ENCODE results near the gene SRSF2. TPM values are rescaled to one million over a fixed set of nuclear protein-coding genes. Genes with fewer than 3 reads are reported as not detected.

Gene SRSF2
- total RNA-seq, 1 donor from 2014 or later: 401 TPM

GRCh38 chr17:76739568-76740115, 2.5 kb upstream of the SRSF2 start:
- intact Hi-C loops (cut with micrococcal nuclease): loop anchor here (5.0 to 10.0 kb wide), 5 partner anchors 475 to 1393 kb away; partner anchors contain the start of genes TMC8, TNRC6C, UBALD2 and UNK

GRCh38 chr17:76738468-76738850, 1.3 kb upstream of the SRSF2 start:
- intact Hi-C loops (cut with micrococcal nuclease): loop anchor here (1.0 to 10.0 kb wide), 7 partner anchors 15 to 1394 kb away; partner anchors contain the start of genes TMC8, TNRC6C, UBALD2 and UNK

- intact Hi-C loops (cut with micrococcal nuclease): loop anchor here (1.0 to 10.0 kb wide), 15 partner anchors 12 to 1394 kb away; partner anchors contain the start of genes JMJD6, METTL23, SEC14L1 and TMC8
Measured at GRCh38 chr17:76737676-76738467, 741 bp upstream of the SRSF2 start, which contains the start of gene MFSD11. MFSD11 (plus strand) TSS chr17:76738119; CDS start chr17:76738353, 234 bp downstream.

GRCh38 chr17:76736349-76737081, 616 bp downstream of the SRSF2 start:
- intact Hi-C loops (cut with micrococcal nuclease): loop anchor here (1.0 to 10.0 kb wide), 13 partner anchors 10 to 1396 kb away; partner anchors contain the start of genes JMJD6, METTL23, SEC14L1 and TMC8

GRCh38 chr17:76735586-76736348, 1.4 kb downstream of the SRSF2 start:
- intact Hi-C loops (cut with micrococcal nuclease): loop anchor here (2.0 to 10.0 kb wide), 8 partner anchors 45 to 1397 kb away; partner anchors contain the start of genes TMC8, TNRC6C, UBALD2 and UNK

- intact Hi-C loops (cut with micrococcal nuclease): loop anchor here (5.0 to 10.0 kb wide), 5 partner anchors 470 to 1397 kb away; partner anchors contain the start of genes TMC8, TNRC6C, UBALD2 and UNK
Measured at GRCh38 chr17:76735006-76735405, 2.1 kb downstream of the SRSF2 start.

GRCh38 chr17:76734080-76734840, 2.9 kb downstream of the SRSF2 start:
- intact Hi-C loops (cut with micrococcal nuclease): loop anchor here (10.0 kb wide), 2 partner anchors 469 to 1151 kb away; partner anchors contain the start of gene UBALD2

- intact Hi-C loops (cut with micrococcal nuclease): loop anchor here (10.0 kb wide), 2 partner anchors 469 to 1151 kb away; partner anchors contain the start of gene UBALD2
Measured at GRCh38 chr17:76733618-76733957, 3.5 kb downstream of the SRSF2 start.

GRCh38 chr17:76732734-76733617, 4.2 kb downstream of the SRSF2 start:
- intact Hi-C loops (cut with micrococcal nuclease): loop anchor here (10.0 kb wide), 2 partner anchors 468 to 1152 kb away; partner anchors contain the start of gene UBALD2

GRCh38 chr17:76731800-76732733, 5.1 kb downstream of the SRSF2 start:
- intact Hi-C loops (cut with micrococcal nuclease): loop anchor here (10.0 kb wide), 2 partner anchors 467 to 1153 kb away; partner anchors contain the start of gene UBALD2

- intact Hi-C loops (cut with micrococcal nuclease): loop anchor here (1.0 to 5.0 kb wide), 6 partner anchors 17 to 951 kb away; partner anchors contain the start of genes MXRA7 and UBE2O
Measured at GRCh38 chr17:76727745-76728456, 9.2 kb downstream of the SRSF2 start.

GRCh38 chr17:76726776-76727718, 10.1 kb downstream of the SRSF2 start, which contains the start of gene METTL23:
METTL23 (plus strand) TSS chr17:76726839; CDS start chr17:76729711, 2,872 bp downstream.
- intact Hi-C loops (cut with micrococcal nuclease): loop anchor here (1.0 to 5.0 kb wide), 13 partner anchors 10 to 950 kb away; partner anchors contain the start of genes MXRA7, SEC14L1, SRSF2 and UBE2O

GRCh38 chr17:76726231-76726775, 10.8 kb downstream of the SRSF2 start, which contains the start of gene JMJD6:
JMJD6 (minus strand) TSS chr17:76726606; CDS start chr17:76726475, 131 bp downstream.
- intact Hi-C loops (cut with micrococcal nuclease): loop anchor here (1.0 to 5.0 kb wide), 12 partner anchors 10 to 949 kb away; partner anchors contain the start of genes MXRA7, SEC14L1, SRSF2 and UBE2O

GRCh38 chr17:76725580-76726230, 11.4 kb downstream of the SRSF2 start:
- intact Hi-C loops (cut with micrococcal nuclease): loop anchor here (1.0 to 5.0 kb wide), 12 partner anchors 9 to 948 kb away; partner anchors contain the start of genes MXRA7, SEC14L1, SRSF2 and UBE2O
